Upper lobe of right lung (tissue), 1 donor: ENCODE measurements around the gene OCA2. TPM values are rescaled to one million over a fixed set of nuclear protein-coding genes. Genes with fewer than 3 reads are reported as not detected.

Source experiments
- ATAC-seq: fragments of 200-7000 bp; cut with Tn5 transposase; one replicate; pipeline ENCODE4 v1.9.1; 2020; ENCODE audit warnings: mild to moderate bottlenecking, moderate library complexity
- DNase-seq: peaks from one replicate; pipeline ENCODE4 v3.0.0-alpha.2; 2020
- H3K27ac ChIP-seq: fragments of 200-600 bp; one replicate; pipeline ENCODE4 v1.8.0; 2022
- H3K27me3 ChIP-seq: fragments of 200-600 bp; one replicate; pipeline ENCODE4 v1.8.0; 2022; ENCODE audit warnings: mild to moderate bottlenecking
- H3K36me3 ChIP-seq: fragments of 200-600 bp; one replicate; pipeline ENCODE4 v1.8.0; 2022
- H3K4me1 ChIP-seq: fragments of 200-600 bp; one replicate; pipeline ENCODE4 v1.8.0; 2022
- H3K4me3 ChIP-seq: fragments of 200-600 bp; one replicate; pipeline ENCODE4 v1.8.0; 2022; ENCODE audit warnings: mild to moderate bottlenecking
- H3K9me3 ChIP-seq: fragments of 200-600 bp; one replicate; pipeline ENCODE4 v1.8.0; 2022
- intact Hi-C: fragments of 100-400 bp; cut with DNase I; formaldehyde crosslinking; loops from one replicate; pipeline ENCODE4 v1.11.0; 2022
- total RNA-seq: library from RNA; stranded (reverse); fragmentation: NEBNext Ultra II Directional; extraction: Animal tissue kit (Norgen Biotek cat#: 25700); gene quantifications from one replicate; pipeline ENCODE4 v1.2.1, GENCODE V29; 2021
- TF ChIP-seq, protein P1 (sequence below): fragments of 200-600 bp; IDR thresholded peaks from one replicate; pipeline ENCODE4 v1.8.0; 2022; ENCODE audit warnings: antibody characterized with exemption
- donor health status: DM: no; HTN: yes; CAD: no; lungs with severe emphysema.

OCA2 gene
- total RNA-seq, 1 donor from 2014 or later: 0.55 TPM

DNA sequence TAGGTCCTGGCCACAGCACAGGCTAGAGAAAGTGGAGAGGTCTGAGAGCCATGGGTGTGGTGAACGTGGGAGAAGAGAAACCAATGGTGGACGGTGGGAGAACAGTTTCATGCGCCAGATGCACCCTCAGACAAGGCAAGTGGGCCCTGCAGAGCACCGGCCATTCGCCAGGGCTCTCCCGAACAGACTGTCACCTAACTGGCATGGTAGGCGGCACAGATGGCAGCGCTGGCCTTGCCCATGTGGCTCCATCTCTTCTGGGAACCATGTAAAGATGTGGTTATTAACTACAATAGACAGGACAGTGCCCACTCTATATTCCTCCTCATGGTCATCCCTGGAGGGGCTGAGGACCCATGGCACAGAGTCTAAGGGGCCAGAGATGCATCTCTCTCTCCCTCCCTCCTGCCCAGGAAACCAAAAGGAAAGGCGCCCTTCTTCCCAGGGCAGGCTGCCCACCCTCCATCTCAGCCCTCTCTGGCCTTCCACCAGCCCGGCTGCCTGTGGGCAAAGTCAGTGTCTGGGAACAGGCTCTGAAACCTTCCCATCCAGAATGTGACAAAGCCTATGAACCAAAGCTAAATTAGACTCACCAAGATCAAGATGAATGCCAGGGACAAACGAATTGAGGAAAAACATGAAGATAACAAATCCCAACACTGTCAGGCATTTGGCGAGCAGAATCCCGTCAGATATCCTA lies 147.8 kb downstream of the OCA2 start:
- Histone ChIP-seq H3K27me3 (no peaks in the 10 kb centered on the region), H3K4me1 (no peaks in the 10 kb centered on the region), H3K36me3 (no peaks in the 10 kb centered on the region), H3K27ac (no peak overlapping the region), H3K4me3 (no peak overlapping the region), H3K9me3 (no peaks in the 10 kb centered on the region)
- TF ChIP-seq, protein P1, sequence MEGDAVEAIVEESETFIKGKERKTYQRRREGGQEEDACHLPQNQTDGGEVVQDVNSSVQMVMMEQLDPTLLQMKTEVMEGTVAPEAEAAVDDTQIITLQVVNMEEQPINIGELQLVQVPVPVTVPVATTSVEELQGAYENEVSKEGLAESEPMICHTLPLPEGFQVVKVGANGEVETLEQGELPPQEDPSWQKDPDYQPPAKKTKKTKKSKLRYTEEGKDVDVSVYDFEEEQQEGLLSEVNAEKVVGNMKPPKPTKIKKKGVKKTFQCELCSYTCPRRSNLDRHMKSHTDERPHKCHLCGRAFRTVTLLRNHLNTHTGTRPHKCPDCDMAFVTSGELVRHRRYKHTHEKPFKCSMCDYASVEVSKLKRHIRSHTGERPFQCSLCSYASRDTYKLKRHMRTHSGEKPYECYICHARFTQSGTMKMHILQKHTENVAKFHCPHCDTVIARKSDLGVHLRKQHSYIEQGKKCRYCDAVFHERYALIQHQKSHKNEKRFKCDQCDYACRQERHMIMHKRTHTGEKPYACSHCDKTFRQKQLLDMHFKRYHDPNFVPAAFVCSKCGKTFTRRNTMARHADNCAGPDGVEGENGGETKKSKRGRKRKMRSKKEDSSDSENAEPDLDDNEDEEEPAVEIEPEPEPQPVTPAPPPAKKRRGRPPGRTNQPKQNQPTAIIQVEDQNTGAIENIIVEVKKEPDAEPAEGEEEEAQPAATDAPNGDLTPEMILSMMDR: no peak
- no peak for DNase-seq
- intact Hi-C loops: no loop called here
- ATAC-seq: no peak

DNA sequence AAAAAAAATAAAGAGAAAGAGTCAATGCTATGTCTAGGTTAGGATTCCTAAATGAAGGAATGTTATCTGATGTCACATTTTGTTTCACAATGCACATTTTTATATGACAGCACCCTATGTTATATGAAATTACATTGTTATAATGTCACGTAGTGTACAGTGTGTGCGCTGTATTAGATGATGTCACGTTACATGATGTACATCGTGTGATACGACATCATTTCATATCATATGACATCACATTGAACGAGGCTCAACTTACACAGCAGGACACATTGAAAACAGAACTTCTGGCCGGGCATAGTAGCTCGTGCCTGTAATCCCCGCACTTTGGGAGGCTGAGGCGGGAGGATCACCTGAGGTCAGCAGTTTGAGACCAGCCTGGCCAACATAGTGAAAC lies 150.0 kb downstream of the OCA2 start:
- intact Hi-C loops: no loop called here
- Histone ChIP-seq H3K27ac (no peak overlapping the region), H3K4me1 (no peaks in the 10 kb centered on the region), H3K27me3 (no peaks in the 10 kb centered on the region), H3K36me3 (no peaks in the 10 kb centered on the region), H3K4me3 (no peak overlapping the region), H3K9me3 (no peaks in the 10 kb centered on the region)
- ATAC-seq: no peak
- no peak for DNase-seq
- TF ChIP-seq, protein P1: no peak

DNA sequence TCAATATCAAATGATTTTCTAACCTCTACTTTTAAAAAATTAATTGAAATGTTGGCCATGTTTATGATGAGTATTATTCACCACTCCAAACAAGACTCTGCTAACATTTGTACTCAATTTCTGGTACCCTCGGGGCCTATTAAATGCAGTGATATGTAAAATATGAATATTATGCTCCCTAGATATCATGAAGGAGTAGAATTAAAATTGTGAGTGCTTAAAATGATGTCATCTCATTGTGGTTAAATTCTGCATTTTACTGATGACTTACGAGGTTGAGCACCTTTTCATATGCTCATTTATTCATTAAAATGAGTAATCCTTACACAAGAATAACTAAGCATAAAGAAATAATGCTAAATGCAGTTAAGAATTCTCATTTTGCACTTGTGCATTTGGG lies 159.9 kb downstream of the OCA2 start:
- ATAC-seq (no peak), DNase-seq (no peak)
- TF ChIP-seq, protein P1: no peak
- intact Hi-C loops: no loop called here
- no peaks in the 10 kb centered on the region for H3K36me3 ChIP-seq
- no peak overlapping the region for H3K4me3 ChIP-seq
- no peaks in the 10 kb centered on the region for H3K9me3 ChIP-seq
- H3K27ac ChIP-seq: no peak overlapping the region
- no peaks in the 10 kb centered on the region for H3K27me3 ChIP-seq
- H3K4me1 ChIP-seq: no peaks in the 10 kb centered on the region

DNA sequence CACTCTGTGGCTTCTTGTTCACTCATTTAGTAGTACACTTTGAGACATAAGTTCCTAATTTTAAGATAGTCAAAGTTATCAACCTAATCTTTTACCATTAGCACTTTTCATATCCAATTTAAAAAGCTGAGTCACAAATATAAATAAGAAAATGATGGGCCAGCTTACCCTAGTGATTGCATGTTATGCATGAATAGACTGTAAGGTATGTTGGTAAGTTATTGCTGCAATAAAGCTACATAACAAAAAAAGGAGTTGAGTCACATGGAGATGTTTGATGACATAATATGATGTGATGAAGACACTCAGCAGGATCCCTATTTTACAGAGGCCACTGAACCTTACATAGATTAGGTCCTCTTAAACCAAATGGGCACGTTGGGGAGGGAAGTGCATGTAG lies 161.3 kb downstream of the OCA2 start:
- Histone ChIP-seq H3K9me3 (peaks cover 4% of the 10 kb centered on the region), H3K4me3 (no peak overlapping the region), H3K27ac (no peak overlapping the region), H3K4me1 (no peaks in the 10 kb centered on the region), H3K27me3 (no peaks in the 10 kb centered on the region), H3K36me3 (no peaks in the 10 kb centered on the region)
- ATAC-seq (no peak), DNase-seq (no peak)
- intact Hi-C loops: no loop called here
- TF ChIP-seq, protein P1: no peak

DNA sequence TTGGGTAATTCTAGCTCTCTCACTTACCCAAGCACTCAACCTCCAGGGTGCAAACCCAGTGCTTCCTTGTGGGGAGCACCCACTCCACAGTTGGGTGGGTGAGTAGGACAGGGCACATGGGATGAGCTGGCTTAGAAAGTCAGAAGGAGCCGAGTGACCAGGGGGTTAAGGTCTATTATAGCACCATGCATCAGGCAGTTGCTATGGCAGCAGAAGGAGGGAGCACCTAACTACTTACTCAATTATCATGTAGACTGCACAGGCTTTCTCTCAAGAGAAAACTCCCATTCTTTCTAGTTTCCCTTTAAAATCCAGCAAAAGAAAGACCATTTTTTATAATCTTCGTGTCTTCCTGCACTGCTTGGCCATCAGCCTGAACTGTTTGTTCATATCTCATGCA lies 163.0 kb downstream of the OCA2 start:
- ATAC-seq (no peak), DNase-seq (no peak)
- Histone ChIP-seq H3K27me3 (no peaks in the 10 kb centered on the region), H3K4me3 (no peak overlapping the region), H3K9me3 (peaks cover 7% of the 10 kb centered on the region), H3K27ac (no peak overlapping the region), H3K4me1 (no peaks in the 10 kb centered on the region), H3K36me3 (no peaks in the 10 kb centered on the region)
- intact Hi-C loops: no loop called here
- TF ChIP-seq, protein P1: no peak

DNA sequence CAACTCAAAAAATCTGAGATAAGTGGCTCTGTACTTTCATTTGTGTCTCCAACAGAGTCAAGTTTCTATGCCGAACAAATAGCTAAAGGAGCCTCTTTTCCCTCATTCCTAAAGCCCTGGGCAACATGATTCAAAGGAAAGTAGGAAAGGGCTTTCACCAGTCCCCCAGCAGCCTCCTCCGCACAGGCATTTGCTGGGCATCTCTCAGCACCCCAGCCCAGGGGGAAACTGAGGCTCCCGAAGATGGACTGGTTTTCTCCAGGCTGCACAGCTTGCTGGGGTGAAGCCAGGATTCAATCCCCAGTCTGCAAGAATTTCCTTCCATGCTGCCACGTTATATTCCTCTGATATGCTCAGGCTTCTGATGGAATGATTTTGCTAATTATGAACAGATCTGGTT lies 163.8 kb downstream of the OCA2 start:
- no peak for DNase-seq

More for the DNA sequence above, 163.8 kb downstream of the OCA2 start:
- no peaks in the 10 kb centered on the region for H3K4me1 ChIP-seq
- TF ChIP-seq, protein P1: no peak
- no peaks in the 10 kb centered on the region for H3K36me3 ChIP-seq
- H3K27ac ChIP-seq: no peak overlapping the region
- peaks cover 7% of the 10 kb centered on the region for H3K9me3 ChIP-seq
- no peak overlapping the region for H3K4me3 ChIP-seq
- no peaks in the 10 kb centered on the region for H3K27me3 ChIP-seq
- intact Hi-C loops: no loop called here
- ATAC-seq: no peak
